Measurements from ENCODE around the gene JUND. TPM values are rescaled to one million over a fixed set of nuclear protein-coding genes. Genes with fewer than 3 reads are reported as not detected.
A peak's percentile ranks its signal among the peaks of the same experiment; 100 is the strongest.

The JUND gene
- total and polyA plus RNA-seq, 2 of the 4 experiments (the other 2 are of a cell fraction) = 14.2 to 77.2 TPM

- Histone ChIP-seq H4K5ac (ENCODE audit: low read depth, low read length) (no peak overlapping the region), H3K4ac (ENCODE audit: low read depth, low read length) (no peak overlapping the region), H3K14ac (replicated peaks; ENCODE audit: low read depth, low read length) (no peak overlapping the region), H2BK20ac (ENCODE audit: low read depth, low read length) (no peak overlapping the region), H3K79me1 (ENCODE audit: low read depth in 1 of 2, low read length in 2 of 2) (no peaks in the 10 kb centered on the region), H4K91ac (ENCODE audit: insufficient read depth, low read depth, low read length) (no peak overlapping the region), H3K9me3 (ENCODE audit: control insufficient read depth, insufficient read depth, low read length) (no peaks in the 10 kb centered on the region), H2BK5ac (ENCODE audit: low read depth, low read length, poor library complexity, severe bottlenecking) (no peak overlapping the region), H2AK9ac (replicated peaks; ENCODE audit: low read depth, low read length, poor library complexity) (peak overlapping the region; percentile 58), H3K9me1 (ENCODE audit: insufficient read depth, low read length) (peaks cover 3% of the 10 kb centered on the region; the same call in 1 of the 2 replicates), H3K27me3 (ENCODE audit: control insufficient read depth, insufficient read depth, low read length) (no peaks in the 10 kb centered on the region), H2AK5ac (ENCODE audit: low read depth, low read length) (no peak overlapping the region), H3K36me3 (ENCODE audit: control insufficient read depth, insufficient read depth, low read length) (peaks cover 33% of the 10 kb centered on the region), H3K4me1 (ENCODE audit: control insufficient read depth, insufficient read depth, low read length) (no peaks in the 10 kb centered on the region), H3K18ac (ENCODE audit: low read depth, low read length) (no peak overlapping the region), H3K9ac (ENCODE audit: low read depth, low read length) (no peak overlapping the region), H3K4me3 (ENCODE audit: insufficient read depth, low read depth, low read length) (no peak overlapping the region), H3K23ac (ENCODE audit: low read depth, low read length) (no peak overlapping the region), H4K8ac (ENCODE audit: low read depth in 2 of 2, low read length in 2 of 2) (no peak overlapping the region), H3K27ac (ENCODE audit: insufficient read depth, low read length) (no peak overlapping the region), H3K4me2 (ENCODE audit: low read depth, low read length) (no peak overlapping the region), H4K20me1 (ENCODE audit: insufficient read depth, low read length) (peaks cover 4% of the 10 kb centered on the region; the same call in 1 of the 2 replicates), H3K56ac (ENCODE audit: extremely low read depth, insufficient read depth, low read length) (no peak overlapping the region), H2BK15ac (ENCODE audit: low read depth, low read length) (no peak overlapping the region), H2AFZ (replicated peaks; ENCODE audit: low read length, poor library complexity) (no peak overlapping the region), H2BK120ac (ENCODE audit: low read depth, low read length) (no peak overlapping the region)
- ATAC-seq (ENCODE audit: low read depth) = no peak
- DNase-seq = no peak
- intact Hi-C loops (cut with micrococcal nuclease) = no loop called here
- dilution Hi-C loops (cut with HindIII; ENCODE audit: low sequenced_read_pairs, unreplicated experiment) = no loop called here
- 66% methylated on average over 8 of the region's 16 CpGs; no CpG with 5 or more reads in 1 of the 2 experiments for WGBS, 2 experiments (ENCODE audit: extremely low coverage in 2 of 2, insufficient read length in 1 of 2)
- BruUV-seq (replicated peaks) = no TSS peak
- in situ Hi-C loops (cut with MboI; ENCODE audit: low sequenced_read_pairs) = no loop called here
- ChIA-PET CTCF (interaction anchor here (1.6 kb wide), 1 partner anchor 16 kb away, joined by 5 read pairs; no protein-coding TSS in a partner anchor), POLR2A (ENCODE audit: unreplicated experiment) (no interaction called here)
- TF ChIP-seq BHLHE40 (IDR thresholded peaks at IDR 0.05; ENCODE audit: low read depth, low read length) (no peak), POLR2A (IDR thresholded peaks at IDR 0.05; ENCODE audit: low read depth, low read length) (no peak), CHD1 (IDR thresholded peaks at IDR 0.05; ENCODE audit: low read depth, low read length) (no peak), MAFK (IDR thresholded peaks at IDR 0.05; ENCODE audit: low read depth, low read length) (no peak), CTCF (conservative IDR thresholded peaks at IDR 0.05; ENCODE audit: low read depth, low read length) (no peak), RFX5 (IDR thresholded peaks at IDR 0.05; ENCODE audit: low read depth, low read length) (no peak), RCOR1 (IDR thresholded peaks at IDR 0.05; ENCODE audit: insufficient replicate concordance, low read length) (no peak), CEBPB (IDR thresholded peaks at IDR 0.05; ENCODE audit: low read depth, low read length) (no peak), FOS (IDR thresholded peaks at IDR 0.05; ENCODE audit: low read depth, low read length) (no peak), NFE2L2 (IDR thresholded peaks at IDR 0.05; ENCODE audit: low read depth, low read length) (no peak), USF2 (IDR thresholded peaks at IDR 0.05; ENCODE audit: low read depth, low read length) (no peak), RAD21 (IDR thresholded peaks at IDR 0.05; ENCODE audit: low read length) (no peak), MAZ (IDR thresholded peaks at IDR 0.05; ENCODE audit: borderline replicate concordance, low read depth, low read length) (no peak), SMC3 (IDR thresholded peaks at IDR 0.05; ENCODE audit: low read depth, low read length) (no peak), ELK1 (IDR thresholded peaks at IDR 0.05; ENCODE audit: borderline replicate concordance, low read depth, low read length) (no peak)
Measured at GRCh38 chr19:18263324-18264136, 17.9 kb downstream of the JUND start.
